Natural killer cell (primary cell): ENCODE data around the gene PPP2R2C. TPM values are rescaled to one million over a fixed set of nuclear protein-coding genes. Genes with fewer than 3 reads are reported as not detected.
A peak's percentile ranks its signal among the peaks of the same experiment; 100 is the strongest.

Experiments
- ATAC-seq, 3 donors: fragments of 150-1000 bp in 2 of 3; fragments of 200-7000 bp in 1 of 3; cut with Tn5 transposase; 1 replicate in 1 of 3; 2 replicates in 2 of 3; pipeline ENCODE4 v1.10.0; 2021; ENCODE audit warnings: mild to moderate bottlenecking in 2 of 3, moderate library complexity in 2 of 3
- DNase-seq, 2 donors: peaks; one replicate each; pipeline versions ENCODE4 v3.0.0 to v3.0.0-alpha.2; 2013 to 2021; ENCODE audit warnings: mixed read lengths in 1 of 2
- H3K27ac ChIP-seq: one replicate; pipeline ENCODE4 v1.5.1; 2013; ENCODE audit warnings: mild to moderate bottlenecking, low read length
- H3K27me3 ChIP-seq: one replicate; pipeline ENCODE4 v1.6.1; 2013; ENCODE audit warnings: low read length; ENCODE audit not compliant: control insufficient read depth, insufficient read depth
- H3K36me3 ChIP-seq: one replicate; pipeline ENCODE4 v1.6.1; 2013; ENCODE audit warnings: low read length; ENCODE audit not compliant: control insufficient read depth, insufficient read depth
- H3K4me1 ChIP-seq: one replicate; pipeline ENCODE4 v1.6.1; 2013; ENCODE audit warnings: low read length; ENCODE audit not compliant: control insufficient read depth, insufficient read depth
- H3K4me3 ChIP-seq: one replicate; pipeline ENCODE4 v1.5.1; 2013; ENCODE audit warnings: low read length
- H3K9me3 ChIP-seq: one replicate; pipeline ENCODE4 v1.6.1; 2013; ENCODE audit warnings: low read length; ENCODE audit not compliant: control insufficient read depth, insufficient read depth
- H3K27ac Mint-ChIP-seq, 2 donors: one replicate each; pipeline ENCODE4 v1.8.0; 2022; ENCODE audit warnings: mild to moderate bottlenecking in 2 of 2, mixed read lengths in 2 of 2, moderate library complexity in 1 of 2
- H3K27me3 Mint-ChIP-seq, 2 donors: one replicate each; pipeline ENCODE4 v1.8.0; 2022; ENCODE audit warnings: low read depth in 2 of 2, mixed read lengths in 2 of 2
- H3K36me3 Mint-ChIP-seq: one replicate; pipeline ENCODE4 v1.8.0; 2022; ENCODE audit warnings: mixed read lengths
- H3K4me1 Mint-ChIP-seq, 2 donors: one replicate each; pipeline ENCODE4 v1.8.0; 2022; ENCODE audit warnings: mixed read lengths in 2 of 2
- H3K4me3 Mint-ChIP-seq: one replicate; pipeline ENCODE4 v1.8.0; 2022; ENCODE audit warnings: mild to moderate bottlenecking, moderate library complexity, mixed read lengths
- H3K9me3 Mint-ChIP-seq, 2 donors: one replicate each; pipeline ENCODE4 v1.8.0; 2022; ENCODE audit warnings: mixed read lengths in 2 of 2
- WGBS: methylation state at CpG from one replicate; pipeline ENCODE4 v1.1.7; 2013; ENCODE audit warnings: missing lambda C conversion rate; ENCODE audit not compliant: insufficient coverage; 5-methylcytosine and 5-hydroxymethylcytosine counted together
- intact Hi-C: fragments of 100-400 bp; cut with micrococcal nuclease; formaldehyde crosslinking; loops from one replicate; pipeline ENCODE4 v1.14.2; 2022
- total RNA-seq, 4 donors: library from RNA; stranded (reverse); fragments of 120-200 nt in 1 of 4; gene quantifications; one replicate each; pipeline versions ENCODE4 v1.2.3 to v1.2.4, GENCODE V29; 2013 to 2022
- TF ChIP-seq, protein P1 (sequence below): fragments of 200-600 bp; IDR thresholded peaks from one replicate; pipeline ENCODE4 v1.8.0; 2022; ENCODE audit warnings: antibody characterized with exemption

Gene PPP2R2C
- total RNA-seq, 3 donors from 2014 or later (not counting 1 experiment from before 2014, with no cell fraction given), result not detected

DNA sequence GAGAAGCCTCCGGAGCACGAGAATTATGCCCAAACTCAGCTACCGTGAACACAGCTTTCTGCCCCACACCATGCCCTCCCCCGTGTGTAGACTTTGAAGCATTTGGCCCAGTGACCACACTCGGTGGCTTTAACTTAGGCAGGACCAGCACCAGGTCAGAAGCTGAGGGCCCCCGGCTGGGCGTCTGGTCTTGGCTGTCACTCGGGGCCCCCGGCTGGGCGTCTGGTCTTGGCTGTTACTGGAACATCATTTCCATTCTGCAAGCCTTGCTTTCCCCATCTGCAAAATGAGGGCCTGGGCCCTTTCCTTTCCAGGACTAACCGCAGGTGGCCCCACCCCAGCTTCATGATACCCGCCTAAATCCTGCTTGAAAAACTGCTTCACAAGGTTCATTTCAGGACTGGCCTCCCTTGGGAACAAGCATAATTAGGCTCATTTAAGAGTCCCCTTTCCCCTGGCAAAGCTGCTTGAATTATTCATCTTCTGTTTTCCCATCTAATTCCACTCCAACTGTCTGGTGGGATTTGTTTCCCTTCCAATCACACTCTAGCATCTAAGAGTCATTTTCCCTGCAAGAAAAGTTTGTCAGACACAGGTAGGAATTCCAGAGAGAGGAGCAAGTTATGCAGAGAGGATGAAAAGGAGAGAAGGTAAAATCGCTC, 120.3 kb downstream of the PPP2R2C start:
- Histone ChIP-seq H3K4me1 (no peaks in the 10 kb centered on the region), H3K27me3 (no peaks in the 10 kb centered on the region), H3K9me3 (no peaks in the 10 kb centered on the region), H3K27ac (no peak overlapping the region), H3K4me3 (no peak overlapping the region), H3K36me3 (no peaks in the 10 kb centered on the region)
- ATAC-seq (no peak), DNase-seq (no peak)
- no peaks in the 10 kb centered on the region for H3K36me3 Mint-ChIP-seq
- WGBS, result 75% methylated on average over 12 of the region's 13 CpGs
- intact Hi-C loops, result no loop called here
- no peaks in the 10 kb centered on the region for H3K9me3 Mint-ChIP-seq
- no peak overlapping the region for H3K4me3 Mint-ChIP-seq
- peaks cover 7 to 9% of the 10 kb centered on the region in 2 donors for H3K27me3 Mint-ChIP-seq
- H3K4me1 Mint-ChIP-seq, result peaks cover 5 to 17% of the 10 kb centered on the region in 2 donors
- no peak overlapping the region for H3K27ac Mint-ChIP-seq
- TF ChIP-seq, protein P1, sequence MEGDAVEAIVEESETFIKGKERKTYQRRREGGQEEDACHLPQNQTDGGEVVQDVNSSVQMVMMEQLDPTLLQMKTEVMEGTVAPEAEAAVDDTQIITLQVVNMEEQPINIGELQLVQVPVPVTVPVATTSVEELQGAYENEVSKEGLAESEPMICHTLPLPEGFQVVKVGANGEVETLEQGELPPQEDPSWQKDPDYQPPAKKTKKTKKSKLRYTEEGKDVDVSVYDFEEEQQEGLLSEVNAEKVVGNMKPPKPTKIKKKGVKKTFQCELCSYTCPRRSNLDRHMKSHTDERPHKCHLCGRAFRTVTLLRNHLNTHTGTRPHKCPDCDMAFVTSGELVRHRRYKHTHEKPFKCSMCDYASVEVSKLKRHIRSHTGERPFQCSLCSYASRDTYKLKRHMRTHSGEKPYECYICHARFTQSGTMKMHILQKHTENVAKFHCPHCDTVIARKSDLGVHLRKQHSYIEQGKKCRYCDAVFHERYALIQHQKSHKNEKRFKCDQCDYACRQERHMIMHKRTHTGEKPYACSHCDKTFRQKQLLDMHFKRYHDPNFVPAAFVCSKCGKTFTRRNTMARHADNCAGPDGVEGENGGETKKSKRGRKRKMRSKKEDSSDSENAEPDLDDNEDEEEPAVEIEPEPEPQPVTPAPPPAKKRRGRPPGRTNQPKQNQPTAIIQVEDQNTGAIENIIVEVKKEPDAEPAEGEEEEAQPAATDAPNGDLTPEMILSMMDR, result no peak

DNA sequence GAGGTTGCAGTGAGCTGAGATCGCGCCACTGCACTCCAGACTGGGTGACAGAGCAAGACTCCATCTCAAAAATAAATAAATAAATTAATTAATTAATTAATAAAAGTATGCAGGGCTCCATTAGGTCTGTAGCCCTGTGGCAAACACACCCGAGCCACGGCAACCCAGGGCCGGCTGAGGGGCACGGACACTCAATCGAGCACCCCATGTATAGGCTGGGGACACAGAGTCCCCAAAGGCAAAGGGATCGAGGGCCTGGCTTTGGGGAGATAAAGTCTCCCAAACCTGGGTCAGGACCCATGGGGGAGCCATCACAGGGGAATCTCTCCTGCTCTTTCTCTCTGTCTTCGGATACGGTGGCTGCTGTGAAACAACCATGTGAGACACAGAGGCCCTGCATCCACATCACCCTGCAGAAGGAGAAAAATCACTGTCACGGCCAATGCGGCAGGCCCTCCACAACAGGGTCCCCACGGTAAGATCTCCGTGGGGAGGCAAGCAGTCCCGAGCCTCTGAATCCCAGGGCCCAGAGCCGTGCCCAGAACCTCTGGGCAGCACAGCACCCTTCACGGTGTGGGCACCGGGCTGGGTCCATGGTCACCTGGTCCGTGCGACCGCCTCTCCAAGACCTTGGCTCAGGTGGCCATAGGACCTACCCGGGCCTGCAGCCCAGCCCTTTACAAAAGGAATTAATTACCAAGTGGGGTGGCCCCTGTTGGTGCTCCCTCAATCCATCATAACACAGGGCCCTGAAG, 121.0 kb downstream of the PPP2R2C start:
- Histone ChIP-seq H3K9me3 (no peaks in the 10 kb centered on the region), H3K36me3 (no peaks in the 10 kb centered on the region), H3K27ac (no peak overlapping the region), H3K27me3 (no peaks in the 10 kb centered on the region), H3K4me1 (no peaks in the 10 kb centered on the region), H3K4me3 (no peak overlapping the region)
- intact Hi-C loops, result no loop called here
- Mint-ChIP-seq H3K4me3 (no peak overlapping the region), H3K27ac (no peak overlapping the region), H3K9me3 (no peaks in the 10 kb centered on the region), H3K4me1 (peaks cover 5 to 17% of the 10 kb centered on the region in 2 donors), H3K27me3 (peaks cover 7 to 9% of the 10 kb centered on the region in 2 donors), H3K36me3 (no peaks in the 10 kb centered on the region)
- ATAC-seq, result no peak
- WGBS, result 91% methylated on average over 20 of the region's 22 CpGs
- DNase-seq, result no peak
- TF ChIP-seq, protein P1, result no peak

DNA sequence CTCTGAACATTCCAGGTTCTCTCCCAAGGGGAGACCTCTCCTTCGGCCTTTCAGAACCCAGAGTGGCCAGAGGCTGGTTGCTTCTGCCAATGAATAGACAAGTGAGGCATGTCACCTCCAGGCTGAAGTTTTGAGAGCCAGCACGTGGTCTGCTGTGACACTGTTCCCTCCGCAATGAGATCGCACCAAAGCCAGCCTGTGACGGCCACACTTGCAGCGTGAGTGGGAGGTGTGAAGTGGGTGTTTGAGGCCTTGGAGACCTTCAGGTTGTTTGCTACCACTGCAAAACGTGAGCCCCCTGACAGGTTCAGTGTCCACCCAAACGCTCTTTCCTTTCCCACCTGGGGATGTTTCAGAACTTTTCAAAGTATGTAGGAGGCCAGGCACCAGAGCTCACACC, 121.8 kb downstream of the PPP2R2C start:
- Histone ChIP-seq H3K27me3 (no peaks in the 10 kb centered on the region), H3K4me1 (no peaks in the 10 kb centered on the region), H3K36me3 (no peaks in the 10 kb centered on the region), H3K9me3 (no peaks in the 10 kb centered on the region), H3K4me3 (no peak overlapping the region), H3K27ac (no peak overlapping the region)
- intact Hi-C loops, result no loop called here
- Mint-ChIP-seq H3K9me3 (no peaks in the 10 kb centered on the region), H3K27ac (no peak overlapping the region), H3K4me3 (no peak overlapping the region), H3K4me1 (peaks cover 5 to 17% of the 10 kb centered on the region in 2 donors), H3K27me3 (peaks cover 7 to 13% of the 10 kb centered on the region in 2 donors), H3K36me3 (no peaks in the 10 kb centered on the region)
- TF ChIP-seq, protein P1, result no peak
- DNase-seq, result no peak
- ATAC-seq, result peak in 1 of 3 donors; percentile 36
- 61% methylated on average over 8 of the region's 8 CpGs for WGBS
